Skeletal muscle satellite cell (primary cell): ENCODE measurements around the gene SETD4.

ENCODE experiments used
- H3K27me3 ChIP-seq: 2 replicates; pipeline ENCODE4 v1.7.0; 2013; ENCODE audit warnings: low read length; ENCODE audit not compliant: control insufficient read depth, insufficient read depth
- H3K36me3 ChIP-seq: 2 replicates; pipeline ENCODE4 v1.7.0; 2013; ENCODE audit warnings: mild to moderate bottlenecking, control low read depth, low read length; ENCODE audit not compliant: insufficient read depth
- H3K4me1 ChIP-seq: 2 replicates; pipeline ENCODE4 v1.7.0; 2013; ENCODE audit warnings: low read length; ENCODE audit not compliant: control insufficient read depth, insufficient read depth
- H3K4me2 ChIP-seq: 2 replicates; pipeline ENCODE4 v1.7.0; 2013; ENCODE audit warnings: mild to moderate bottlenecking, low read length
- H3K4me3 ChIP-seq: 2 replicates; pipeline ENCODE4 v1.7.0; 2013; ENCODE audit warnings: low read length
- H3K9ac ChIP-seq: 2 replicates; pipeline ENCODE4 v1.7.0; 2013; ENCODE audit warnings: mild to moderate bottlenecking, low read depth, low read length, moderate library complexity
- H3K9me3 ChIP-seq: replicated peaks from 2 replicates; pipeline ENCODE4 v1.7.0; 2013; ENCODE audit warnings: mild to moderate bottlenecking, control low read depth, low read length

The SETD4 gene

GRCh38 chr21:36061445-36061844, 1.1 kb upstream of the SETD4 start:
- Histone ChIP-seq H3K9me3 (no peaks in the 10 kb centered on the region), H3K27me3 (no peaks in the 10 kb centered on the region), H3K4me3 (no peak overlapping the region), H3K4me1 (peaks cover 3% of the 10 kb centered on the region), H3K4me2 (no peak overlapping the region), H3K36me3 (peaks cover 13% of the 10 kb centered on the region), H3K9ac (no peak overlapping the region)

GRCh38 chr21:36059823-36060158, 535 bp downstream of the SETD4 start:
- Histone ChIP-seq H3K4me3 (peak overlapping the region; percentile 94), H3K27me3 (no peaks in the 10 kb centered on the region), H3K36me3 (peaks cover 30% of the 10 kb centered on the region), H3K9ac (peak overlapping the region; percentile 91), H3K4me1 (peaks cover 3% of the 10 kb centered on the region), H3K9me3 (no peaks in the 10 kb centered on the region), H3K4me2 (peak overlapping the region; percentile 95)

GRCh38 chr21:36055551-36055950, 4.8 kb downstream of the SETD4 start:
- H3K9me3 ChIP-seq = no peaks in the 10 kb centered on the region
- peaks cover 57% of the 10 kb centered on the region for H3K36me3 ChIP-seq
- no peak overlapping the region for H3K4me2 ChIP-seq
- no peaks in the 10 kb centered on the region for H3K27me3 ChIP-seq
- no peaks in the 10 kb centered on the region for H3K4me1 ChIP-seq
- no peak overlapping the region for H3K4me3 ChIP-seq
- no peak overlapping the region for H3K9ac ChIP-seq

- no peaks in the 10 kb centered on the region for H3K9me3 ChIP-seq
- H3K4me1 ChIP-seq = no peaks in the 10 kb centered on the region
- H3K9ac ChIP-seq = no peak overlapping the region
- H3K27me3 ChIP-seq = no peaks in the 10 kb centered on the region
- H3K36me3 ChIP-seq = peaks cover 68% of the 10 kb centered on the region
- no peak overlapping the region for H3K4me2 ChIP-seq
- H3K4me3 ChIP-seq = no peak overlapping the region
Observed at GRCh38 chr21:36053715-36054062, 6.6 kb downstream of the SETD4 start.

GRCh38 chr21:36052860-36053714, 7.2 kb downstream of the SETD4 start:
- Histone ChIP-seq H3K36me3 (peaks cover 67% of the 10 kb centered on the region), H3K4me1 (no peaks in the 10 kb centered on the region), H3K4me3 (no peak overlapping the region), H3K27me3 (no peaks in the 10 kb centered on the region), H3K9ac (no peak overlapping the region), H3K4me2 (no peak overlapping the region), H3K9me3 (no peaks in the 10 kb centered on the region)

GRCh38 chr21:36048357-36048756, 12.0 kb downstream of the SETD4 start:
- no peak overlapping the region for H3K4me2 ChIP-seq
- no peaks in the 10 kb centered on the region for H3K27me3 ChIP-seq
- H3K4me1 ChIP-seq = no peaks in the 10 kb centered on the region
- H3K36me3 ChIP-seq = peaks cover 61% of the 10 kb centered on the region
- no peak overlapping the region for H3K9ac ChIP-seq
- no peaks in the 10 kb centered on the region for H3K9me3 ChIP-seq
- H3K4me3 ChIP-seq = no peak overlapping the region

- Histone ChIP-seq H3K36me3 (peaks cover 58% of the 10 kb centered on the region), H3K4me2 (no peak overlapping the region), H3K4me1 (no peaks in the 10 kb centered on the region), H3K4me3 (no peak overlapping the region), H3K9ac (no peak overlapping the region), H3K27me3 (no peaks in the 10 kb centered on the region), H3K9me3 (no peaks in the 10 kb centered on the region)
Observed at GRCh38 chr21:36047139-36047538, 13.2 kb downstream of the SETD4 start.

GRCh38 chr21:36045993-36046392, 14.3 kb downstream of the SETD4 start:
- H3K4me2 ChIP-seq = no peak overlapping the region
- H3K36me3 ChIP-seq = peaks cover 65% of the 10 kb centered on the region
- no peak overlapping the region for H3K4me3 ChIP-seq
- no peak overlapping the region for H3K9ac ChIP-seq
- no peaks in the 10 kb centered on the region for H3K9me3 ChIP-seq
- no peaks in the 10 kb centered on the region for H3K27me3 ChIP-seq
- H3K4me1 ChIP-seq = no peaks in the 10 kb centered on the region

- H3K4me1 ChIP-seq = no peaks in the 10 kb centered on the region
- H3K4me2 ChIP-seq = no peak overlapping the region
- peaks cover 53% of the 10 kb centered on the region for H3K36me3 ChIP-seq
- H3K9ac ChIP-seq = no peak overlapping the region
- no peaks in the 10 kb centered on the region for H3K9me3 ChIP-seq
- no peak overlapping the region for H3K4me3 ChIP-seq
- no peaks in the 10 kb centered on the region for H3K27me3 ChIP-seq
Observed at GRCh38 chr21:36044056-36044455, 16.3 kb downstream of the SETD4 start.

GRCh38 chr21:36041910-36042309, 18.4 kb downstream of the SETD4 start:
- Histone ChIP-seq H3K9me3 (no peaks in the 10 kb centered on the region), H3K36me3 (peaks cover 64% of the 10 kb centered on the region), H3K4me2 (no peak overlapping the region), H3K4me3 (no peak overlapping the region), H3K9ac (no peak overlapping the region), H3K27me3 (no peaks in the 10 kb centered on the region), H3K4me1 (no peaks in the 10 kb centered on the region)

- H3K4me3 ChIP-seq = no peak overlapping the region
- peaks cover 66% of the 10 kb centered on the region for H3K36me3 ChIP-seq
Observed at GRCh38 chr21:36040389-36040788, 19.9 kb downstream of the SETD4 start.

GRCh38 chr21:36039861-36040260, 20.5 kb downstream of the SETD4 start:
- no peaks in the 10 kb centered on the region for H3K9me3 ChIP-seq
- H3K36me3 ChIP-seq = peaks cover 65% of the 10 kb centered on the region
- no peaks in the 10 kb centered on the region for H3K4me1 ChIP-seq
- H3K4me2 ChIP-seq = no peak overlapping the region
- H3K4me3 ChIP-seq = no peak overlapping the region
- H3K27me3 ChIP-seq = no peaks in the 10 kb centered on the region
- H3K9ac ChIP-seq = no peak overlapping the region

More at GRCh38 chr21:36040389-36040788, 19.9 kb downstream of the SETD4 start:
- Histone ChIP-seq H3K9ac (no peak overlapping the region), H3K4me1 (no peaks in the 10 kb centered on the region), H3K4me2 (no peak overlapping the region), H3K27me3 (no peaks in the 10 kb centered on the region), H3K9me3 (no peaks in the 10 kb centered on the region)
